ENCODE measurements around the gene SMIM28. TPM values are rescaled to one million over a fixed set of nuclear protein-coding genes. Genes with fewer than 3 reads are reported as not detected.

SMIM28 gene
- total RNA-seq, 1 donor from 2014 or later, result not detected

DNA sequence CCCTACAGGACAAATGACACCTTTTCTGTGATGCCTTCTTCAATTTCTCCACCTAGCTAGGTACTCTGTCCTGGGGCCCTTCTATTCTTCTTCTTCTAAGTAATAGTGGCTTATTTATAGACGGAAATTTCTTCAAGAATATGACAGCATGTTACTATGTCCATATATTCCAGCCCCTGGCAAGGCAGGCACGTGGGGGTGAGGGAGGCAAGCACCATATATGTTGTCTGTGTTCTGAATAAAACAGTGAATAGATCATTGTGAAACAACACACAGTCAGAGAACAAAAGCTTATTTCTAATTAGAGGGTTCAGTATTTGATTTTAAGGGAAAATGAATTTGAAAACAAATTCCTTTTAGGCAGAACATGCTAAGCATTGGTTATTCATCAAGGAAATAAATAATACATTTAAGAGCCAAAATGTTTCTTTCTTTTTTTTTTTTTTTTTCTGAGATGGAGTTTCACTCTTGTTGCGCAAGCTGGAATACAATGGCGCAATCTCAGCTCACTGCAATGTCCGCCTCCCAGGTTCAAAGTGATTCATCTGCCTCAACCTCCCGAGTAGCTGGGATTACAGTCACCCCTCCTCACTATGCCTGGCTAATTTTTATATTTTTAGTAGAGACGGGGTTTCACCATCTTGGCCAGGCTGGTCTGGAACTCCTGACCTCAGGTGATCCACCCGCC lies 32.5 kb downstream of the SMIM28 start:
- DNase-seq (ENCODE audit: extremely low spot score, unreplicated experiment), result no peak
- H3K9me3 Mint-ChIP-seq (ENCODE audit: unreplicated experiment), result no peaks in the 10 kb centered on the region

DNA sequence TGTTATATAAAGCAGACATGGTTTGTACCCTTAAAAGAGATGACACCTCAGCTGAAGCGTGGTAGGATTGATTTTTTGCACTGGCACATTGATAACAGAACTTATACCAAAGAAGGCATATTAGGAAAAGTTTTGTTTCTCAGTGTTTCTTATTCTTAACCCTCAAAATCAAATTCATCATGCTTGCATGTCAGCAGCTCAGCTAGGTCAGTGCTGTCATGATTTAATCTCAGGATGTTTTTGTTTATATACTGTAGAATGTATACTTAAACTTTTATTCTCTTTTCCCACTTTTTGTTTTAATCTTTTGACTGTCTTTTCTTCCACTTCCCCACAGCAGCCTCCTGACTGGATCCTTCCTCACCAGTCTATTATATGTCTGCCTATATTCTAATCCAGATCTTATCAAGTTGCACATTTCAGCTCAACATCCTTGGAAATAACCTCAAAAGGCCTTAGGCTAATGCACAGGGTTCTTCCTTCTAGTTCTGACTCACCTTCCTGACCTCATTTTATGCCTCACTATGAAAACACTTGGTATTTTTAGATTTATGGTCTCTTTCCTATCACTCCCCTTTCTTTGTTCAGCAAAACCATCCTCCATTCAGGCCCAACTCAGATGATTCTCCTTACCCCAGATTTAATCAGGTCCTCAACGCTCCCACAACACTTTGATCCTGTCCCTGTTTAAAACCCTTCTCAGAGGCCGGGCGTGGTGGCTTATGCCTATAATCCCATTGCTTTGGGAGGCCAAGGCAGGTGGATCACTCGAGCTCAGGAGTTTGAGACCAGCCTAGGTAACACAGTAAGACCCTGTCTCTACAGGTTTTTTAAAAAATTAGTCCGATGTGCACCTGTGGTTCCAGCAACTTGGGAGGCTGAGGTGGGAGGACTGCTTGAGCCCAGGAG lies 33.5 kb downstream of the SMIM28 start:
- Mint-ChIP-seq H3K4me1 (ENCODE audit: unreplicated experiment) (peaks cover 9% of the 10 kb centered on the region), H3K4me3 (ENCODE audit: unreplicated experiment) (no peak overlapping the region), H3K27me3 (ENCODE audit: unreplicated experiment) (no peaks in the 10 kb centered on the region), H3K9me3 (ENCODE audit: unreplicated experiment) (no peaks in the 10 kb centered on the region), H3K36me3 (ENCODE audit: unreplicated experiment) (peaks cover 63% of the 10 kb centered on the region), H3K27ac (ENCODE audit: unreplicated experiment) (no peak overlapping the region)
- TF ChIP-seq, protein P1, sequence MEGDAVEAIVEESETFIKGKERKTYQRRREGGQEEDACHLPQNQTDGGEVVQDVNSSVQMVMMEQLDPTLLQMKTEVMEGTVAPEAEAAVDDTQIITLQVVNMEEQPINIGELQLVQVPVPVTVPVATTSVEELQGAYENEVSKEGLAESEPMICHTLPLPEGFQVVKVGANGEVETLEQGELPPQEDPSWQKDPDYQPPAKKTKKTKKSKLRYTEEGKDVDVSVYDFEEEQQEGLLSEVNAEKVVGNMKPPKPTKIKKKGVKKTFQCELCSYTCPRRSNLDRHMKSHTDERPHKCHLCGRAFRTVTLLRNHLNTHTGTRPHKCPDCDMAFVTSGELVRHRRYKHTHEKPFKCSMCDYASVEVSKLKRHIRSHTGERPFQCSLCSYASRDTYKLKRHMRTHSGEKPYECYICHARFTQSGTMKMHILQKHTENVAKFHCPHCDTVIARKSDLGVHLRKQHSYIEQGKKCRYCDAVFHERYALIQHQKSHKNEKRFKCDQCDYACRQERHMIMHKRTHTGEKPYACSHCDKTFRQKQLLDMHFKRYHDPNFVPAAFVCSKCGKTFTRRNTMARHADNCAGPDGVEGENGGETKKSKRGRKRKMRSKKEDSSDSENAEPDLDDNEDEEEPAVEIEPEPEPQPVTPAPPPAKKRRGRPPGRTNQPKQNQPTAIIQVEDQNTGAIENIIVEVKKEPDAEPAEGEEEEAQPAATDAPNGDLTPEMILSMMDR (IDR thresholded peaks at IDR 0.05), result no peak
- DNase-seq (ENCODE audit: extremely low spot score, unreplicated experiment), result no peak

More for the DNA sequence above, 32.5 kb downstream of the SMIM28 start:
- H3K4me3 Mint-ChIP-seq (ENCODE audit: unreplicated experiment), result no peak overlapping the region
- no peak overlapping the region for H3K27ac Mint-ChIP-seq (ENCODE audit: unreplicated experiment)
- TF ChIP-seq, protein P1 (IDR thresholded peaks at IDR 0.05), result no peak
- peaks cover 69% of the 10 kb centered on the region for H3K36me3 Mint-ChIP-seq (ENCODE audit: unreplicated experiment)
- no peaks in the 10 kb centered on the region for H3K27me3 Mint-ChIP-seq (ENCODE audit: unreplicated experiment)
- H3K4me1 Mint-ChIP-seq (ENCODE audit: unreplicated experiment), result peaks cover 15% of the 10 kb centered on the region

GRCh38 chr6:138415125-138415524 lies 37.4 kb downstream of the SMIM28 start:
- no peak for DNase-seq (ENCODE audit: extremely low spot score, unreplicated experiment)
- Mint-ChIP-seq H3K27me3 (ENCODE audit: unreplicated experiment) (no peaks in the 10 kb centered on the region), H3K36me3 (ENCODE audit: unreplicated experiment) (peaks cover 35% of the 10 kb centered on the region), H3K4me3 (ENCODE audit: unreplicated experiment) (no peak overlapping the region), H3K4me1 (ENCODE audit: unreplicated experiment) (peaks cover 9% of the 10 kb centered on the region), H3K27ac (ENCODE audit: unreplicated experiment) (no peak overlapping the region), H3K9me3 (ENCODE audit: unreplicated experiment) (peaks cover 3% of the 10 kb centered on the region)
- TF ChIP-seq, protein P1 (IDR thresholded peaks at IDR 0.05), result no peak

DNA sequence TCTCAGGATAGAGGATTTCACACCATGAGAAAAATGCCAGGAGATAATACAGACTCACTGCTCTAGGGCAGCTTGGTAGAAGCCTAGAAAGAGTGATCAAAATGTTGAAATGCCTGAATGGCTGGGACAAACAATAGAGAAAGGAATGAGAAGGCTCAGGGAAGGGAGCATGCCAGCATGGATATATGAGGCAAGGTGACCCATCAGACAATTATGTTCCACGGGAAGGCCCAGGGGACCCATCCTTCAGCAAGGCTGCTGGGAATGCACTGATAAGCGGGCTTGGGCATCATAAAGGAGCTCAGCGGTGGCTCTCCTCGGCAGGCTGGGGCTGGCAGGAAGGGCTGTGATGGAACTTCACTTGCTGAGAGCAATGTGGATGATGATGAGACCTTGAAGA lies 38.5 kb downstream of the SMIM28 start:
- Mint-ChIP-seq H3K36me3 (ENCODE audit: unreplicated experiment) (peaks cover 33% of the 10 kb centered on the region), H3K27ac (ENCODE audit: unreplicated experiment) (no peak overlapping the region), H3K27me3 (ENCODE audit: unreplicated experiment) (no peaks in the 10 kb centered on the region), H3K9me3 (ENCODE audit: unreplicated experiment) (peaks cover 3% of the 10 kb centered on the region), H3K4me3 (ENCODE audit: unreplicated experiment) (no peak overlapping the region), H3K4me1 (ENCODE audit: unreplicated experiment) (peaks cover 2% of the 10 kb centered on the region)
- DNase-seq (ENCODE audit: extremely low spot score, unreplicated experiment), result no peak
- TF ChIP-seq, protein P1 (IDR thresholded peaks at IDR 0.05), result no peak
